Measurements from ENCODE around the gene ASB14. TPM values are rescaled to one million over a fixed set of nuclear protein-coding genes. Genes with fewer than 3 reads are reported as not detected.

The ASB14 gene
- total and polyA plus RNA-seq, 3 donors from 2014 or later: 0.06 to 1.2 TPM; not detected in 1

- no peaks in the 10 kb centered on the region for H3K4me1 ChIP-seq
- no peak overlapping the region for H3K4me3 ChIP-seq
- DNase-seq: no peak
- no peaks in the 10 kb centered on the region for H3K9me3 ChIP-seq
- H3K36me3 ChIP-seq (ENCODE audit: low read depth, missing control alignments): no peaks in the 10 kb centered on the region
- 90 to 93% methylated on average over 9 of the region's 9 CpGs for WGBS, 2 donors
- TF ChIP-seq POLR2A (IDR thresholded peaks at IDR 0.05): no peak
- TF ChIP-seq CTCF (IDR thresholded peaks at IDR 0.05): no peak
- intact Hi-C loops (cut with DNase I; ENCODE audit: low total_unique reads): no loop called here
- H3K27ac ChIP-seq: no peak overlapping the region
- no peaks in the 10 kb centered on the region for H3K27me3 ChIP-seq
These were observed 4.1 kb downstream of the ASB14 start for GRCh38 chr3:57288403-57288802.

GRCh38 chr3:57287205-57287604, 5.3 kb downstream of the ASB14 start:
- no peaks in the 10 kb centered on the region for H3K4me1 ChIP-seq
- no peaks in the 10 kb centered on the region for H3K36me3 ChIP-seq (ENCODE audit: low read depth, missing control alignments)
- no peak overlapping the region for H3K27ac ChIP-seq
- no peak for TF ChIP-seq POLR2A (IDR thresholded peaks at IDR 0.05)
- no peak for TF ChIP-seq CTCF (IDR thresholded peaks at IDR 0.05)
- no peaks in the 10 kb centered on the region for H3K9me3 ChIP-seq
- DNase-seq: no peak
- H3K27me3 ChIP-seq: no peaks in the 10 kb centered on the region
- no peak overlapping the region for H3K4me3 ChIP-seq
- 62 to 81% methylated on average over 2 of the region's 2 CpGs for WGBS, 2 donors
- intact Hi-C loops (cut with DNase I; ENCODE audit: low total_unique reads): no loop called here

- no peaks in the 10 kb centered on the region for H3K36me3 ChIP-seq (ENCODE audit: low read depth, missing control alignments)
- H3K27ac ChIP-seq: no peak overlapping the region
- no peaks in the 10 kb centered on the region for H3K27me3 ChIP-seq
- no peak for DNase-seq
- no peaks in the 10 kb centered on the region for H3K9me3 ChIP-seq
- intact Hi-C loops (cut with DNase I; ENCODE audit: low total_unique reads): no loop called here
- TF ChIP-seq CTCF (IDR thresholded peaks at IDR 0.05) (no peak), POLR2A (IDR thresholded peaks at IDR 0.05) (no peak)
- 75 to 77% methylated on average over 5 to 6 of the region's 6 CpGs for WGBS, 2 donors
- no peaks in the 10 kb centered on the region for H3K4me1 ChIP-seq
- no peak overlapping the region for H3K4me3 ChIP-seq
These were observed 9.2 kb downstream of the ASB14 start for GRCh38 chr3:57283334-57283733.

- TF ChIP-seq CTCF (IDR thresholded peaks at IDR 0.05): no peak
- TF ChIP-seq POLR2A (IDR thresholded peaks at IDR 0.05): no peak
- DNase-seq: no peak
- H3K4me1 ChIP-seq: no peaks in the 10 kb centered on the region
- no peak overlapping the region for H3K27ac ChIP-seq
- H3K27me3 ChIP-seq: no peaks in the 10 kb centered on the region
- 55 to 67% methylated on average over 1 of the region's 1 CpG for WGBS, 2 donors
- H3K4me3 ChIP-seq: no peak overlapping the region
- H3K36me3 ChIP-seq (ENCODE audit: low read depth, missing control alignments): no peaks in the 10 kb centered on the region
- H3K9me3 ChIP-seq: no peaks in the 10 kb centered on the region
- intact Hi-C loops (cut with DNase I; ENCODE audit: low total_unique reads): no loop called here
These were observed 10.8 kb downstream of the ASB14 start for GRCh38 chr3:57281715-57282114.

- no peaks in the 10 kb centered on the region for H3K27me3 ChIP-seq
- no peak overlapping the region for H3K27ac ChIP-seq
- no peak for DNase-seq
- H3K9me3 ChIP-seq: no peaks in the 10 kb centered on the region
- no peak for TF ChIP-seq CTCF (IDR thresholded peaks at IDR 0.05)
- no peak for TF ChIP-seq POLR2A (IDR thresholded peaks at IDR 0.05)
- WGBS, 2 donors: 87 to 88% methylated on average over 5 of the region's 5 CpGs
- no peak overlapping the region for H3K4me3 ChIP-seq
- intact Hi-C loops (cut with DNase I; ENCODE audit: low total_unique reads): no loop called here
- no peaks in the 10 kb centered on the region for H3K4me1 ChIP-seq
- no peaks in the 10 kb centered on the region for H3K36me3 ChIP-seq (ENCODE audit: low read depth, missing control alignments)
These were observed 12.8 kb downstream of the ASB14 start for GRCh38 chr3:57279685-57280084.
